Karpas-422 (cell line): Measurements from ENCODE around the gene TMEM223. TPM values are rescaled to one million over a fixed set of nuclear protein-coding genes. Genes with fewer than 3 reads are reported as not detected.
"Not testable (repeated sequence)": the region's sequence is repeated elsewhere in the genome, so short reads cannot be mapped to it uniquely, and the experiment has no call there.

Experiments
- DNase-seq: peaks from one replicate; pipeline ENCODE4 v3.0.0-alpha.2; 2015
- H2AFZ ChIP-seq: fragments of 200-600 bp; sonication (generic); 2 replicates; pipeline ENCODE4 v1.6.1; 2014; ENCODE audit warnings: antibody characterized with exemption, low read length, mixed read lengths
- H3K27ac ChIP-seq: fragments of 200-600 bp; sonication (generic); 2 replicates; pipeline ENCODE4 v1.5.1; 2014; ENCODE audit warnings: mild to moderate bottlenecking, low read length, moderate library complexity
- H3K27me3 ChIP-seq: fragments of 200-600 bp; sonication (generic); 2 replicates; pipeline ENCODE4 v1.6.1; 2014; ENCODE audit warnings: low read length, mixed read lengths
- H3K36me3 ChIP-seq: fragments of 200-600 bp; sonication (generic); 2 replicates; pipeline ENCODE4 v1.6.1; 2014; ENCODE audit warnings: low read length, mixed read lengths; ENCODE audit not compliant: insufficient read depth
- H3K4me1 ChIP-seq: fragments of 200-600 bp; sonication (generic); 2 replicates; pipeline ENCODE4 v1.6.1; 2014; ENCODE audit warnings: mild to moderate bottlenecking, low read length, mixed read lengths
- H3K4me2 ChIP-seq: fragments of 200-600 bp; sonication (generic); 2 replicates; pipeline ENCODE4 v1.6.1; 2014; ENCODE audit warnings: low read length, low read depth, mild to moderate bottlenecking; ENCODE audit not compliant: poor library complexity, severe bottlenecking
- H3K4me3 ChIP-seq: fragments of 200-600 bp; sonication (generic); 2 replicates; pipeline ENCODE4 v1.5.1; 2014; ENCODE audit warnings: mild to moderate bottlenecking, antibody characterized with exemption, low read length, mixed read lengths
- H3K79me2 ChIP-seq: fragments of 200-600 bp; sonication (generic); 2 replicates; pipeline ENCODE4 v1.6.1; 2014; ENCODE audit warnings: mild to moderate bottlenecking, low read length, mixed read lengths
- H3K9ac ChIP-seq: fragments of 200-600 bp; sonication (generic); 2 replicates; pipeline ENCODE4 v1.6.0; 2014; ENCODE audit warnings: low read length
- H3K9me2 ChIP-seq: fragments of 200-600 bp; sonication (generic), shearing (Covaris generic); replicated peaks from 2 replicates; pipeline ENCODE4 v1.6.0; 2014; ENCODE audit warnings: mild to moderate bottlenecking, low read length, moderate library complexity; ENCODE audit not compliant: insufficient read depth
- H3K9me3 ChIP-seq: fragments of 300-700, 200-600 bp; sonication (generic); 2 replicates; pipeline ENCODE4 v1.6.1; 2014; ENCODE audit warnings: low read length, mixed read lengths
- H4K20me1 ChIP-seq: fragments of 200-600 bp; sonication (generic); 2 replicates; pipeline ENCODE4 v1.6.1; 2014; ENCODE audit warnings: mild to moderate bottlenecking, antibody characterized with exemption, low read length, low read depth; ENCODE audit not compliant: insufficient read depth
- small RNA-seq: library from RNA; depleted of rRNA; stranded (forward); fragments of <200 nt; gene quantifications from one replicate; pipeline ENCODE3, GENCODE V24; 2014
- total RNA-seq: library from RNA; depleted of rRNA; stranded (reverse); fragments of >200 nt; shearing (Covaris generic); gene quantifications from 2 replicates; pipeline ENCODE4 v1.2.3, GENCODE V29; 2014; ENCODE audit warnings: low replicate concordance; rRNA removed

The TMEM223 gene
- total RNA-seq, 1 experiment from 2014 or later: 22.2 TPM

DNA sequence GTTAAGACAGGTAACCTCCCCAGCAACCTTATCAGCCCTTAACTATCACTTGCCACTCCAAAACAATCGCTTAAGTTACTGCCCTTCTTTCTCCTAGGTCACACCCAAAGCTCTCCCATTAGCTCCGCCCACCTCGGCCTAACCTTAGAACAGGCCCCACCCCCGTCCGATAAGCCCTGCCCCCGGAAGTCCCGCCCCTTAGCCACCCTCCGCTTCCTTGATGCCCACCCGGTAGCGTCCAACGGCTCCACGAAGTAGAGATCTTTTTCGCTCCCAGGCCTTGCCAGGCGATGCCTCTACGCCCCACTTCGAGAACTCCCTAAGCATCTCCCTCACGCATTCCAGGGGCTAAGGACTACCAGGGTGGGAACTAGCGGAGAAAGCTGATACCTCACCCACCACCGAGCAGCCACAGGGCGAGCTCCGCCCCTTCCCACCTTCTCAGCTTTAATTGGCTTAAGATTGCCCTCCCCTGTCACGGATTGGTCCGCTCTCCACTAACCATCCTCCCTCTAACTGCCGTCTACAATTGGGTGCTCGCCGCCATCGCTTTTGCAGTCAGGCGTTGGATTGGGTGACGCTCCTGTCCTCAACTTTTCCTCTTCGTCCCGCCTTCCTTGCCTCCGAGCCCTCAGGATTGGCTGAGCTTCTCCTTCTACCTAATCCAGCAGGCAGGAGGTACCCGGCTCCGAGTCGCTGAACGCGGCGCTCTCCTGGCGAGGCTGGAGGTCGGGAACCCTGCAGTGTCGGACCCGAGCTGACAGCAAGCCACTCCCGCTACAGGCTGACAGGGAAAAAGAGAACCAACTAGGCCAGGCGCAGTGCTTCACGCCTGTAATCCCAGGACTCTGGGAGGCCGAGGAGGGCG, 37.8 kb downstream of the TMEM223 start, which contains the start of gene ZBTB3:
TSS of gene ZBTB3 (minus strand) at position 425 of the 868 bp plus-strand sequence. CDS start 496 bp downstream, outside the sequence.
- Histone ChIP-seq H3K4me1 (peaks cover 16% of the 10 kb centered on the region), H3K27ac (peak within 1 kb of the TSS; percentile 79), H3K4me2 (peak within 1 kb of the TSS; percentile 66), H4K20me1 (no peaks in the 10 kb centered on the region), H3K4me3 (peak within 1 kb of the TSS; percentile 84), H2AFZ (peak within 1 kb of the TSS; percentile 87; the same call in 1 of the 2 replicates), H3K79me2 (peaks cover 17% of the 10 kb centered on the region), H3K9me2 (no peaks in the 10 kb centered on the region), H3K9ac (peak within 1 kb of the TSS; percentile 87), H3K27me3 (no peaks in the 10 kb centered on the region), H3K9me3 (no peaks in the 10 kb centered on the region), H3K36me3 (no peaks in the 10 kb centered on the region)
- DNase-seq: peak; percentile 98

DNA sequence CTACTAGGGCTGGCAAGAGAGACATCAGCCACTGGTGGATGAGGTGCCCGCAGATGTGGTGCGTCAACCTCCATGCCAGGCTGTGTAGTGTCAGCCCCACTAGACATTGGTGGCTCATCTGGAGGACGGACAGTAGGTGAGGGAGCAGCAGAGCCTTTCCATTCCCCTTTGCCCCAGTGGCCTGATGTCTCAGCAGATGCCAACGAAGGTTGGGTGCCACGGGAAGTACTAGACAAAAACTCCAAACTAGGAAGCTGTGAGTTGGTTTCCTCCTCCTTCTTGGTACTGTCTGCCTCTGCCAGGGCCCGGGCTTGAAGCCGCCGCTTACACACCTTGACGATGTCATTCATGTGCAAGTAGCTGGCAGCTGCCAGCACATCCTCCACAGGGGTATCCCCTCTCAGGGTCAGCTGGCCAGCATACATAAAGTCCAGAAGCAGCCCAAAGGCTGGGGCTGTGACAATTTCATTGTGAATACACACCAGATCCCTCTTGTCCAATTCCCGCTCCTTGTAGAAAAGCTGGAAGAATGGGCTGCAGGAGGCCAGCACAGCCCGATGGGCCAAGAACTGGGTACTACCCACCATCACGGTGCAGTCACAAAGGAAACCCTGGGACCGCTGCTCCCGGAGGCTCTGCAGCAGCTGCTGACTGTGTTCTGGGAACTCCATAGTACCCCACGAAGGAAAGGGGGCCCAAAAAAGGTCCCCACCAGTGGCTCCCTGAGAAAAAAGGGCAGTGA, 38.6 kb downstream of the TMEM223 start:
- H3K4me3 ChIP-seq: peak overlapping the region; percentile 84
- no peaks in the 10 kb centered on the region for H3K9me3 ChIP-seq
- H3K36me3 ChIP-seq: no peaks in the 10 kb centered on the region
- peaks cover 17% of the 10 kb centered on the region for H3K4me1 ChIP-seq
- no peak overlapping the region for H3K27ac ChIP-seq
- H3K79me2 ChIP-seq: peaks cover 17% of the 10 kb centered on the region
- H3K9me2 ChIP-seq: no peaks in the 10 kb centered on the region
- DNase-seq: no peak
- H2AFZ ChIP-seq: no peak overlapping the region
- no peaks in the 10 kb centered on the region for H3K27me3 ChIP-seq
- no peaks in the 10 kb centered on the region for H4K20me1 ChIP-seq
- peak overlapping the region; percentile 87 for H3K9ac ChIP-seq
- H3K4me2 ChIP-seq: peak overlapping the region; percentile 65

DNA sequence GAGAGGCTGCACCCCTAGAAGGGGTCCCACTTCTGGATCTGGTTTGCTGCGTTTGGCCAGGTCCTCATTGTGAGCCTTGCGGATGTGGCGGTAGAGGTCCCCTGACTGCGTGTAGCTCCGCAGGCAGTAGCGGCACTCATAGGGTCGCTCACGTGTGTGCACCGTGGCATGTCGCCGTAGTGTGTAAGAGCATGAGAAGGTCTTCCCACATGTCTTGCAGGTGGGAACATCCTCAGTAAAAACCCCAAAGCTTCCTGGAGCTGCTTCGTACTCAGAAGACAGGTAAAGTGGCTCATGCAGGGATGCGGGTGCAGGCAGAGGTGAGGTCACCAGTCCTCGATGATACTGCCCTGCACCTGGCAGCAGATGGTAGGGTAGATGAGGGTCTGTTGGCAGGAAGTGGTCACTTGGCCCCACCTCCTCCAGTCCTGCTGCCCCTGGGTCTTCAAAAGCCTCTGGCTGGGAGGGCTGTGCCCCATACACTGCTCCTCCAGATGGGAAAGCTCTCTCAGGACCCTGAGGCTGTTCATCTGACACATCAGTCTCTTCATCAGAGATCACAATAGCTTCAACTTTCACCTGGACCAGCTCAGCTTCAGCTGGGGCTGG, 39.5 kb downstream of the TMEM223 start:
- Histone ChIP-seq H3K9me3 (no peaks in the 10 kb centered on the region), H2AFZ (no peak overlapping the region), H3K79me2 (peaks cover 17% of the 10 kb centered on the region), H3K27ac (no peak overlapping the region), H3K27me3 (no peaks in the 10 kb centered on the region), H4K20me1 (no peaks in the 10 kb centered on the region), H3K4me1 (peaks cover 26% of the 10 kb centered on the region), H3K36me3 (no peaks in the 10 kb centered on the region), H3K9ac (peak overlapping the region; percentile 17; the same call in 1 of the 2 replicates), H3K4me3 (no peak overlapping the region), H3K9me2 (no peaks in the 10 kb centered on the region), H3K4me2 (peak overlapping the region; percentile 65)
- no peak for DNase-seq

DNA sequence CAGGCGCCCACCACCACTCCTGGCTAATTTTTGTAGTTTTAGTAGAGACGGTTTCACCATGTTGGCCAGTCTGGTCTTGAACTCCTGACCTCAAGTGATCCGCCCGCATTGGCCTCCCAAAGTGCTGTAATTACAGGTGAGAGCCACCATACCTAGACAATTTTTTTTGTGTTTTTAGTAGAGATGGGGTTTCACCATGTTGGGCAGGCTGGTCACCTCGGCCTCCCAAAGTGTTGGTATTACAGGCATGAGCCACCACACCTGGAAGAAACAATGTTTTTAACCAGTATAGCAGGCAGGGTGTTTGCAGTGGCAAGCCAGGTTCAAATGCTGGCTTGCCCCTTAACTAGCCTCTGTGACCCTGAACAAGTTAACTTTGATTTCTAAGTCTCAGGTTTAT, 41.9 kb downstream of the TMEM223 start:
- not testable (repeated sequence) for H3K9ac ChIP-seq, H3K4me2 ChIP-seq, H3K36me3 ChIP-seq, H3K27me3 ChIP-seq, H3K9me3 ChIP-seq, H2AFZ ChIP-seq, DNase-seq, H4K20me1 ChIP-seq, H3K27ac ChIP-seq, H3K9me2 ChIP-seq, H3K4me3 ChIP-seq
- H3K79me2 ChIP-seq: peaks cover 17% of the 10 kb centered on the region
- peaks cover 27% of the 10 kb centered on the region for H3K4me1 ChIP-seq

DNA sequence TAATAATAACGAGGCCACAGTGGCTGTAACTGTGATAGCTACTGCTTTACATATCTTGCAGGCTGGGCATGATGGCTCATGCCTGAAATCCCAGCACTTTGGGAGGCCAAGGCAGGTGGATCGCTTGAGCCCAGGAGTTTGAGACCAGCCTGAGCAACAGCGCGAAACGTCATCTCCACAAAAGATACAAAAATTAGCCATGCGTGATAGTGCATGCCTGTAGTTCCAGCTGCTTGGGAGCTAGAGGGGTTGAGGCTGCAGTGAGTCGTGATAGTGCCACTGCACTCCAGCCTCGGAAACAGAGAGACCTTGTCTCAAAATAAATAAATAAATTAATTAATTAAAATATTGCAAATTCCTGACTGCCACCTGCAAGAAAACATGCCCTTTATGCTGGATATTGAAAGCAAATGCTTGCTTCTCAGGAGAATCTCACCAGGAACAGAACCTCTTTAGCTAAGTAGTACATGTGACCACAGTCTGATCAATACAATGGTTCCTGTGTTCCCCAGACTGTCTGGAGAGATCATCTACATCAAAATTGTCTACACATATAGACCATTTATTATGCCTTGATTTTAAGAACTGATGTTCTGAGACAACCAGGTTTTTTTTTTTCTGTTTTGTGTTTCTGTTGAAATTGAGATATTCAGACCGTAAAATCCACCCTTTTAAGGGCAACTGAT, 44.2 kb downstream of the TMEM223 start:
- no peaks in the 10 kb centered on the region for H3K36me3 ChIP-seq
- H3K27ac ChIP-seq: peak overlapping the region; percentile 57
- peak overlapping the region; percentile 42 for H2AFZ ChIP-seq
- H3K9me3 ChIP-seq: no peaks in the 10 kb centered on the region
- H3K4me2 ChIP-seq: peak overlapping the region; percentile 23
- no peaks in the 10 kb centered on the region for H4K20me1 ChIP-seq
- peaks cover 8% of the 10 kb centered on the region for H3K79me2 ChIP-seq
- no peak overlapping the region for H3K4me3 ChIP-seq
- H3K9me2 ChIP-seq: no peaks in the 10 kb centered on the region
- no peaks in the 10 kb centered on the region for H3K27me3 ChIP-seq
- DNase-seq: no peak
- peak overlapping the region; percentile 39; the same call in 1 of the 2 replicates for H3K9ac ChIP-seq
- H3K4me1 ChIP-seq: peaks cover 11% of the 10 kb centered on the region

Small RNAs within 50 kb of the gene (small RNA-seq; reads per million reads assigned to genes)
- gene MIR6514 (not detected), gene RNU6-118P (not detected)

Other genes with a start within 250 kb of the TMEM223 start
- gene AHNAK, start 245.2 kb downstream of the TMEM223 start, total RNA-seq: under 0.01 and 0.34 TPM in 2 replicates
- 1,351 and 2,115 TPM in 2 replicates for gene EEF1G, start 218.1 kb downstream of the TMEM223 start, total RNA-seq
- 8.1 and 17.3 TPM in 2 replicates for gene TUT1, start 200.5 kb downstream of the TMEM223 start, total RNA-seq
- gene MTA2, start 190.1 kb downstream of the TMEM223 start, total RNA-seq: 60.2 and 89.3 TPM in 2 replicates
- 21.2 and 22.0 TPM in 2 replicates for gene EML3, start 179.2 kb downstream of the TMEM223 start, total RNA-seq
- 0.45 and 1.2 TPM in 2 replicates for gene ROM1, start 178.7 kb downstream of the TMEM223 start, total RNA-seq
- gene B3GAT3, start 170.0 kb downstream of the TMEM223 start, total RNA-seq: 43.5 and 76.5 TPM in 2 replicates
- 98.5 and 104 TPM in 2 replicates for gene GANAB, start 145.4 kb downstream of the TMEM223 start, total RNA-seq
- 17.4 and 26.0 TPM in 2 replicates for gene INTS5, start 138.7 kb downstream of the TMEM223 start, total RNA-seq
- gene C11orf98, start 126.8 kb downstream of the TMEM223 start, total RNA-seq: 83.6 and 158 TPM in 2 replicates
- gene CSKMT, start 126.7 kb downstream of the TMEM223 start, total RNA-seq: 4.5 and 8.2 TPM in 2 replicates
- gene UQCC3, start 120.3 kb downstream of the TMEM223 start, total RNA-seq: 13.9 and 27.3 TPM in 2 replicates
- 18.4 and 28.8 TPM in 2 replicates for gene LBHD1, start 119.7 kb downstream of the TMEM223 start, total RNA-seq
- gene UBXN1, start 112.9 kb downstream of the TMEM223 start, total RNA-seq: 160 and 334 TPM in 2 replicates
- gene LRRN4CL, start 102.5 kb downstream of the TMEM223 start, total RNA-seq: 0.45 and 0.54 TPM in 2 replicates
- gene BSCL2, start 84.6 kb downstream of the TMEM223 start, total RNA-seq: 55.6 and 79.1 TPM in 2 replicates
- not detected in 2 replicates for gene GNG3, start 84.3 kb downstream of the TMEM223 start, total RNA-seq
- 10.6 and 13.9 TPM in 2 replicates for gene HNRNPUL2, start 64.5 kb downstream of the TMEM223 start, total RNA-seq
- gene TTC9C, start 63.5 kb downstream of the TMEM223 start, total RNA-seq: 48.9 and 49.2 TPM in 2 replicates
- 5.3 and 6.6 TPM in 2 replicates for gene ZBTB3, start 37.8 kb downstream of the TMEM223 start, total RNA-seq
- gene POLR2G, start 30.4 kb downstream of the TMEM223 start, total RNA-seq: 115 and 140 TPM in 2 replicates
- 10.4 and 30.1 TPM in 2 replicates for gene TAF6L, start 20.6 kb downstream of the TMEM223 start, total RNA-seq
- gene TMEM179B, start 4.6 kb downstream of the TMEM223 start, total RNA-seq: 58.0 and 80.4 TPM in 2 replicates
- gene NXF1, start 13.4 kb upstream of the TMEM223 start, total RNA-seq: 37.5 and 41.1 TPM in 2 replicates
- 30.0 and 39.9 TPM in 2 replicates for gene STX5, start 40.0 kb upstream of the TMEM223 start, total RNA-seq
- 2.7 TPM in 1 of 2 replicates, not detected in the other for gene TEX54, start 40.8 kb upstream of the TMEM223 start, total RNA-seq
- 44.0 and 123 TPM in 2 replicates for gene WDR74, start 47.6 kb upstream of the TMEM223 start, total RNA-seq
- 167 and 208 TPM in 2 replicates for gene SLC3A2, start 88.9 kb upstream of the TMEM223 start, total RNA-seq
- gene CHRM1, start 129.4 kb upstream of the TMEM223 start, total RNA-seq: not detected in 2 replicates
- gene SLC22A6, start 193.0 kb upstream of the TMEM223 start, total RNA-seq: not detected in 2 replicates
- gene SLC22A8, start 223.8 kb upstream of the TMEM223 start, total RNA-seq: not detected in 2 replicates